Measurements from ENCODE around the gene BCL3. TPM values are rescaled to one million over a fixed set of nuclear protein-coding genes. Genes with fewer than 3 reads are reported as not detected.

BCL3 gene
- total RNA-seq, 1 experiment from 2014 or later, result 2.2 TPM

DNA sequence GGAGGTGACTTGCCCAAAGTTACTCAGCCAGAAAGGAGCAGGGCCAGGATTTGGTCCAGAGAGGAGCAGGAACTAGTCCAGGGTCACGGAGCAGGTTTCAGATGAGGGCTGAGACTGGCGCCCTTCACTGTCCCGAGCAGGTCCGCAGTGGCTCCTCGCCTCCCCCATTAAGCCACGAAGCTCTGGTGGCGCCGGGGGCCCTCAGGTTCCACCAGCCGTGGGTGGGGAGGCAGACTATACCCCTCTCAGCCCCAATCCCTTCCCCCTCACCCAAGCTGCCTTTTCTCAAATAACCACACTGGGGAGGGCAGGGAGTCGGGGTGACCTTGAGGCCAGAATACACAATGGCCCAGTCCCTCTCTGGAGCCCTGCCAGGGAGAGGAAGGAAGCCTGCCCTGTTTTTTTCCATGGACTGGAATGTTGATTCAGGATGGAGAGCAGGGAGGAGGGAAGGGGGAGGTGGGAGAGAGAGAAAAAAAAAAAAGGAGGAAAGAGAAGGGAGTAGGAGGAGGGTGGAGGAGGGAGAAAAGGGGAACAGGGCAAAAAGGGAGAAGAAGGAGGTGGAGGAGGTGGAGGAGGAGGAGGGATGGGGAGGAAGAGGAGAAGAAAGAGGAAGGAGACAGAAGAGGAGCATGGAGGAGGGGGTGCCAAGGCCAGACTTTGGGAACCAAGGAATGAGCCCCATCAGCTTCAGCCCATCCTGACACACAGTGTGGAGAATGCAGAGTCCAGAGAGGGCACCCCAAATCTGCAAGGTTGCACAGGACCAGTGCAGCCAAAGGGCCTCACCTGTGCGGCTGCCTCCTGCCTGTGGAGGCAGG lies 29.9 kb upstream of the BCL3 start:
- peaks cover 11 to 12% of the 10 kb centered on the region in 2 experiments for H3K4me1 Mint-ChIP-seq
- peak overlapping the region; percentile 57 for H3K23ac ChIP-seq (ENCODE audit: insufficient read length, low read depth, low read length)
- H3K27me3 Mint-ChIP-seq (ENCODE audit: low read depth), result peaks cover 5% of the 10 kb centered on the region
- no peaks in the 10 kb centered on the region for H3K79me1 ChIP-seq (ENCODE audit: insufficient read depth, low read depth, low read length, poor library complexity, severe bottlenecking)
- peak; percentile 89 for DNase-seq
- peak overlapping the region; percentile 90 for H2BK120ac ChIP-seq (ENCODE audit: low read depth, low read length, poor library complexity, severe bottlenecking)
- peak overlapping the region; percentile 71 to 99 (median 95); a peak in 6 of 7 replicates for H3K27ac Mint-ChIP-seq
- no peaks in the 10 kb centered on the region for H4K20me1 ChIP-seq (ENCODE audit: control insufficient read depth, insufficient read depth, insufficient read length)
- peak overlapping the region; percentile 100 for H2BK15ac ChIP-seq (ENCODE audit: low read depth, low read length)
- H3K9me3 Mint-ChIP-seq, result peaks cover 21% of the 10 kb centered on the region in 2 experiments
- H2AFZ ChIP-seq (ENCODE audit: low read length), result no peak overlapping the region
- H2BK12ac ChIP-seq (ENCODE audit: insufficient read length, low read depth, low read length), result peak overlapping the region; percentile 97
- H2AK5ac ChIP-seq (ENCODE audit: insufficient read length, low read length), result no peak overlapping the region
- H4K5ac ChIP-seq (ENCODE audit: insufficient read length, low read depth, low read length), result peak overlapping the region; percentile 98
- H3K9ac ChIP-seq (ENCODE audit: extremely low read depth, insufficient read length, low read length), result peak overlapping the region; percentile 68
- peak overlapping the region; percentile 24 to 52 for H3K4me3 Mint-ChIP-seq
- peak overlapping the region; percentile 94 for H3K56ac ChIP-seq (ENCODE audit: insufficient read length, low read depth, low read length)
- H3K23me2 ChIP-seq (ENCODE audit: insufficient read length, low read depth, low read length, poor library complexity, severe bottlenecking), result no peaks in the 10 kb centered on the region
- peak overlapping the region; percentile 97 for H4K8ac ChIP-seq (replicated peaks; ENCODE audit: insufficient read length, low read depth, low read length)
- H2BK20ac ChIP-seq (ENCODE audit: low read depth, low read length, poor library complexity, severe bottlenecking), result no peak overlapping the region
- H3K36me3 Mint-ChIP-seq (ENCODE audit: insufficient read depth in 1 of 3, low read depth in 3 of 3), result peaks cover 14 to 15% (median 15%) of the 10 kb centered on the region in 3 experiments
- peak overlapping the region; percentile 90 for H4K91ac ChIP-seq (ENCODE audit: insufficient read length, low read depth, low read length)
- no CpG with 5 or more reads among the region's 11 CpGs for WGBS (ENCODE audit: extremely low coverage, insufficient read length, low lambda C conversion rate)
- H3K79me2 ChIP-seq (ENCODE audit: insufficient read depth, low read length), result no peaks in the 10 kb centered on the region
- peaks cover 5% of the 10 kb centered on the region for H3K9me3 ChIP-seq (ENCODE audit: control insufficient read depth, low read depth, low read length)
- H3T11ph ChIP-seq (ENCODE audit: low read length), result peak overlapping the region; percentile 86
- H2BK5ac ChIP-seq (ENCODE audit: insufficient read length, low read length), result peak overlapping the region; percentile 99
- H3K18ac ChIP-seq (ENCODE audit: insufficient read length, low read depth, low read length), result peak overlapping the region; percentile 100
- H3K4me1 ChIP-seq (ENCODE audit: insufficient read depth, low read length), result no peaks in the 10 kb centered on the region; the same call in 1 of the 2 replicates
- TF ChIP-seq, protein P1, sequence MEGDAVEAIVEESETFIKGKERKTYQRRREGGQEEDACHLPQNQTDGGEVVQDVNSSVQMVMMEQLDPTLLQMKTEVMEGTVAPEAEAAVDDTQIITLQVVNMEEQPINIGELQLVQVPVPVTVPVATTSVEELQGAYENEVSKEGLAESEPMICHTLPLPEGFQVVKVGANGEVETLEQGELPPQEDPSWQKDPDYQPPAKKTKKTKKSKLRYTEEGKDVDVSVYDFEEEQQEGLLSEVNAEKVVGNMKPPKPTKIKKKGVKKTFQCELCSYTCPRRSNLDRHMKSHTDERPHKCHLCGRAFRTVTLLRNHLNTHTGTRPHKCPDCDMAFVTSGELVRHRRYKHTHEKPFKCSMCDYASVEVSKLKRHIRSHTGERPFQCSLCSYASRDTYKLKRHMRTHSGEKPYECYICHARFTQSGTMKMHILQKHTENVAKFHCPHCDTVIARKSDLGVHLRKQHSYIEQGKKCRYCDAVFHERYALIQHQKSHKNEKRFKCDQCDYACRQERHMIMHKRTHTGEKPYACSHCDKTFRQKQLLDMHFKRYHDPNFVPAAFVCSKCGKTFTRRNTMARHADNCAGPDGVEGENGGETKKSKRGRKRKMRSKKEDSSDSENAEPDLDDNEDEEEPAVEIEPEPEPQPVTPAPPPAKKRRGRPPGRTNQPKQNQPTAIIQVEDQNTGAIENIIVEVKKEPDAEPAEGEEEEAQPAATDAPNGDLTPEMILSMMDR (conservative IDR thresholded peaks at IDR 0.05), result no peak
- H3K27ac ChIP-seq (ENCODE audit: insufficient read length, low read depth, low read length), result peak overlapping the region; percentile 91
- H3K4me2 ChIP-seq (ENCODE audit: insufficient read depth, insufficient read length, low read length), result peak overlapping the region; percentile 73
- H3K27me3 ChIP-seq (ENCODE audit: insufficient read depth, low read length), result no peaks in the 10 kb centered on the region
- H3K4ac ChIP-seq (ENCODE audit: low read depth, low read length), result peak overlapping the region; percentile 92; the same call in 1 of the 2 replicates
- H3K14ac ChIP-seq (ENCODE audit: insufficient read depth, low read length), result peak overlapping the region; percentile 99

Data from H9 (cell line).